ENCODE results near the gene DAP. TPM values are rescaled to one million over a fixed set of nuclear protein-coding genes. Genes with fewer than 3 reads are reported as not detected.

The DAP gene
- total and polyA plus RNA-seq, 10 of the 15 experiments (the other 5 are each of a cell fraction or from before 2014, with no cell fraction given): 12.9 to 130 (median 49.9) TPM

DNA sequence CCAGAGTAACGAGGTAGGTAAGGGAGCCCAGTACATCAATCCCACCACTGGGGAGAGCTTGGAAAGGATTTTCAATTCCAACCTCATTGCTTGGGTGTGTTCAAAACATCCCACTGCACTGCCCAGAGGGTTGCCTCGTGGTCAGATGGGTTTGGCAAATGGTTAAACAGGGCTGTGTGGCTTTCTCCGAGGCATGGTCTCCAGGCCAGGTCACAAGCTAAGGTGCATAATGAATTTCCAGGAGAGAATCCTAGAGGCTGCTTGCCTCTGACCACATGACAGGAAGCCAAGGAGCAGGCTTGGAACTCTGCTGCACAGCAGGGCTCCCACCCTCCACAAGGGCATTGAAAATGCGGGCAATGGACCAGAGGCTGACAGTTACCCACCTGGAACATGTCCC, 51.6 kb downstream of the DAP start:
- H3K4me1 ChIP-seq (ENCODE audit: control insufficient read depth, insufficient read depth, low read length): peaks cover 22% of the 10 kb centered on the region
- intact Hi-C loops (cut with micrococcal nuclease; ENCODE audit: unreplicated experiment): no loop called here
- H4K20me1 ChIP-seq (ENCODE audit: control insufficient read depth, insufficient read depth): no peaks in the 10 kb centered on the region; the same call in 1 of the 2 replicates
- in situ Hi-C loops (cut with MboI): no loop called here
- no peak overlapping the region for H3K4me2 ChIP-seq (ENCODE audit: control insufficient read depth, insufficient read depth)
- CTCF ChIA-PET: no interaction called here
- no peak for ATAC-seq
- H3K27ac ChIP-seq (ENCODE audit: control insufficient read depth, insufficient read depth): no peak overlapping the region
- 93% methylated on average over 4 of the region's 4 CpGs for WGBS (ENCODE audit: insufficient coverage, insufficient replicate concordance, low lambda C conversion rate, missing lambda C conversion rate)
- 0 out of 3 replicates have a peak, but pooled peaks cover 2% of the 10 kb centered on the region for H3K9me3 ChIP-seq (replicated peaks; ENCODE audit: control insufficient read depth, insufficient read depth, low read length)
- POLR2A ChIA-PET: no interaction called here
- peaks cover 9 to 10% of the 10 kb centered on the region in 2 experiments for H3K36me3 ChIP-seq (ENCODE audit: control insufficient read depth in 2 of 2, insufficient read depth in 2 of 2, low read length in 1 of 2)
- H3K79me2 ChIP-seq (ENCODE audit: control insufficient read depth, insufficient read depth, low read length): no peaks in the 10 kb centered on the region; the same call in 1 of the 2 replicates
- no peak for DNase-seq (ENCODE audit: low read depth, low spot score)
- SMC1A ChIA-PET (ENCODE audit: uncharacterized antibody, unreplicated experiment): no interaction called here
- no TSS peak for BruUV-seq (replicated peaks)
- RAD21 ChIA-PET (ENCODE audit: unreplicated experiment): no interaction called here
- H3K9ac ChIP-seq (ENCODE audit: control insufficient read depth, insufficient read depth, low read length): no peak overlapping the region
- FAIRE-seq: no peak
- H3K4me3 ChIP-seq: no peak overlapping the region
- H3K27me3 ChIP-seq (replicated peaks in 1 of 2; ENCODE audit: control insufficient read depth in 2 of 2, insufficient read depth in 2 of 2, low read length in 1 of 2): no peaks in the 10 kb centered on the region
- H2AFZ ChIP-seq (ENCODE audit: control insufficient read depth, low read depth, low read length): no peak overlapping the region
- TF ChIP-seq SIN3A (IDR thresholded peaks at IDR 0.05; ENCODE audit: low read depth, low read length) (no peak), CHD4 (IDR thresholded peaks at IDR 0.05) (no peak), TAF1 (IDR thresholded peaks at IDR 0.05; ENCODE audit: borderline replicate concordance, low read depth, low read length) (no peak), GATAD2B (conservative IDR thresholded peaks at IDR 0.05; ENCODE audit: low read depth) (no peak), HDAC2 (IDR thresholded peaks at IDR 0.05) (no peak), MYB (IDR thresholded peaks at IDR 0.05; ENCODE audit: borderline replicate concordance, low read depth, low read length) (no peak), RUNX3 (IDR thresholded peaks at IDR 0.05; ENCODE audit: low read length) (no peak), MTA2 (IDR thresholded peaks at IDR 0.05; ENCODE audit: low read depth) (no peak), KAT2A (conservative IDR thresholded peaks at IDR 0.05; ENCODE audit: control insufficient read depth, low read depth, low read length) (no peak), TCF7 (IDR thresholded peaks at IDR 0.05; ENCODE audit: borderline replicate concordance) (no peak)
- TF ChIP-seq, protein P1, sequence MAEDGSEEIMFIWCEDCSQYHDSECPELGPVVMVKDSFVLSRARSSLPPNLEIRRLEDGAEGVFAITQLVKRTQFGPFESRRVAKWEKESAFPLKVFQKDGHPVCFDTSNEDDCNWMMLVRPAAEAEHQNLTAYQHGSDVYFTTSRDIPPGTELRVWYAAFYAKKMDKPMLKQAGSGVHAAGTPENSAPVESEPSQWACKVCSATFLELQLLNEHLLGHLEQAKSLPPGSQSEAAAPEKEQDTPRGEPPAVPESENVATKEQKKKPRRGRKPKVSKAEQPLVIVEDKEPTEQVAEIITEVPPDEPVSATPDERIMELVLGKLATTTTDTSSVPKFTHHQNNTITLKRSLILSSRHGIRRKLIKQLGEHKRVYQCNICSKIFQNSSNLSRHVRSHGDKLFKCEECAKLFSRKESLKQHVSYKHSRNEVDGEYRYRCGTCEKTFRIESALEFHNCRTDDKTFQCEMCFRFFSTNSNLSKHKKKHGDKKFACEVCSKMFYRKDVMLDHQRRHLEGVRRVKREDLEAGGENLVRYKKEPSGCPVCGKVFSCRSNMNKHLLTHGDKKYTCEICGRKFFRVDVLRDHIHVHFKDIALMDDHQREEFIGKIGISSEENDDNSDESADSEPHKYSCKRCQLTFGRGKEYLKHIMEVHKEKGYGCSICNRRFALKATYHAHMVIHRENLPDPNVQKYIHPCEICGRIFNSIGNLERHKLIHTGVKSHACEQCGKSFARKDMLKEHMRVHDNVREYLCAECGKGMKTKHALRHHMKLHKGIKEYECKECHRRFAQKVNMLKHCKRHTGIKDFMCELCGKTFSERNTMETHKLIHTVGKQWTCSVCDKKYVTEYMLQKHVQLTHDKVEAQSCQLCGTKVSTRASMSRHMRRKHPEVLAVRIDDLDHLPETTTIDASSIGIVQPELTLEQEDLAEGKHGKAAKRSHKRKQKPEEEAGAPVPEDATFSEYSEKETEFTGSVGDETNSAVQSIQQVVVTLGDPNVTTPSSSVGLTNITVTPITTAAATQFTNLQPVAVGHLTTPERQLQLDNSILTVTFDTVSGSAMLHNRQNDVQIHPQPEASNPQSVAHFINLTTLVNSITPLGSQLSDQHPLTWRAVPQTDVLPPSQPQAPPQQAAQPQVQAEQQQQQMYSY (CRISPR knock-in tag; IDR thresholded peaks at IDR 0.05): no peak
- TF ChIP-seq, protein P2, sequence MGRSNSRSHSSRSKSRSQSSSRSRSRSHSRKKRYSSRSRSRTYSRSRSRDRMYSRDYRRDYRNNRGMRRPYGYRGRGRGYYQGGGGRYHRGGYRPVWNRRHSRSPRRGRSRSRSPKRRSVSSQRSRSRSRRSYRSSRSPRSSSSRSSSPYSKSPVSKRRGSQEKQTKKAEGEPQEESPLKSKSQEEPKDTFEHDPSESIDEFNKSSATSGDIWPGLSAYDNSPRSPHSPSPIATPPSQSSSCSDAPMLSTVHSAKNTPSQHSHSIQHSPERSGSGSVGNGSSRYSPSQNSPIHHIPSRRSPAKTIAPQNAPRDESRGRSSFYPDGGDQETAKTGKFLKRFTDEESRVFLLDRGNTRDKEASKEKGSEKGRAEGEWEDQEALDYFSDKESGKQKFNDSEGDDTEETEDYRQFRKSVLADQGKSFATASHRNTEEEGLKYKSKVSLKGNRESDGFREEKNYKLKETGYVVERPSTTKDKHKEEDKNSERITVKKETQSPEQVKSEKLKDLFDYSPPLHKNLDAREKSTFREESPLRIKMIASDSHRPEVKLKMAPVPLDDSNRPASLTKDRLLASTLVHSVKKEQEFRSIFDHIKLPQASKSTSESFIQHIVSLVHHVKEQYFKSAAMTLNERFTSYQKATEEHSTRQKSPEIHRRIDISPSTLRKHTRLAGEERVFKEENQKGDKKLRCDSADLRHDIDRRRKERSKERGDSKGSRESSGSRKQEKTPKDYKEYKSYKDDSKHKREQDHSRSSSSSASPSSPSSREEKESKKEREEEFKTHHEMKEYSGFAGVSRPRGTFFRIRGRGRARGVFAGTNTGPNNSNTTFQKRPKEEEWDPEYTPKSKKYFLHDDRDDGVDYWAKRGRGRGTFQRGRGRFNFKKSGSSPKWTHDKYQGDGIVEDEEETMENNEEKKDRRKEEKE (IDR thresholded peaks at IDR 0.05): no peak
- TF ChIP-seq, protein P3, sequence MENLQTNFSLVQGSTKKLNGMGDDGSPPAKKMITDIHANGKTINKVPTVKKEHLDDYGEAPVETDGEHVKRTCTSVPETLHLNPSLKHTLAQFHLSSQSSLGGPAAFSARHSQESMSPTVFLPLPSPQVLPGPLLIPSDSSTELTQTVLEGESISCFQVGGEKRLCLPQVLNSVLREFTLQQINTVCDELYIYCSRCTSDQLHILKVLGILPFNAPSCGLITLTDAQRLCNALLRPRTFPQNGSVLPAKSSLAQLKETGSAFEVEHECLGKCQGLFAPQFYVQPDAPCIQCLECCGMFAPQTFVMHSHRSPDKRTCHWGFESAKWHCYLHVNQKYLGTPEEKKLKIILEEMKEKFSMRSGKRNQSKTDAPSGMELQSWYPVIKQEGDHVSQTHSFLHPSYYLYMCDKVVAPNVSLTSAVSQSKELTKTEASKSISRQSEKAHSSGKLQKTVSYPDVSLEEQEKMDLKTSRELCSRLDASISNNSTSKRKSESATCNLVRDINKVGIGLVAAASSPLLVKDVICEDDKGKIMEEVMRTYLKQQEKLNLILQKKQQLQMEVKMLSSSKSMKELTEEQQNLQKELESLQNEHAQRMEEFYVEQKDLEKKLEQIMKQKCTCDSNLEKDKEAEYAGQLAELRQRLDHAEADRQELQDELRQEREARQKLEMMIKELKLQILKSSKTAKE (IDR thresholded peaks at IDR 0.05; ENCODE audit: low read depth, poor library complexity, severe bottlenecking): no peak

Measured in GM12878 (cell line).